Measurements from ENCODE around the gene IREB2. TPM values are rescaled to one million over a fixed set of nuclear protein-coding genes. Genes with fewer than 3 reads are reported as not detected.

Gene IREB2
- total RNA-seq, 1 donor from 2014 or later: 69.2 TPM

- Mint-ChIP-seq H3K27ac (ENCODE audit: unreplicated experiment) (no peak overlapping the region), H3K27me3 (ENCODE audit: low read depth, unreplicated experiment) (peaks cover 18% of the 10 kb centered on the region)
- no peak for FAIRE-seq
These were observed 41.7 kb upstream of the IREB2 start for GRCh38 chr15:78396186-78396814.

DNA sequence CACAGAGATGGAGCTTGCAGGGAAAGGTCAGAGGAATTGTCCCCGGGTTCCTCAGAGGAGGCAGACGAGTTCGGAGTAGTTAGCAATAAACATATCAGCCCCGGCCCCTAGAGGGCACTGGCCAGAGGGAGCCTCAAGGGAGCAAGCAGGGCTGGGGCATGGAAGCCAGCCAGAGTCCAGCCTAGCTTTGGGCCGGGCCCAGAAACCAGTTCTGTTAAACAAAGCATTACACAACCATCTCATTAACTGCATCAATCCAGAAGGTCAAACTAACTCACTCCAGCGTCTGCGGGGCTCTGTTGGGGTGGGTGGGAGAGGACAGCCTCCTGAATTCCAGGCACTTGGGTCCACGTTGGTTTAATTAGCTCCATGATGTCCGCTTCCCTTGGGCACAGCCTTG, 41.0 kb upstream of the IREB2 start:
- Histone ChIP-seq H3K79me2 (ENCODE audit: insufficient read depth, low read length) (no peaks in the 10 kb centered on the region), H3K9me3 (ENCODE audit: insufficient read depth, low read depth, low read length) (no peaks in the 10 kb centered on the region), H3K4me2 (ENCODE audit: low read length) (no peak overlapping the region), H3K4me3 (ENCODE audit: insufficient read depth, low read depth, low read length) (no peak overlapping the region), H3K27ac (ENCODE audit: low read depth, low read length) (no peak overlapping the region), H3K4me1 (ENCODE audit: insufficient read depth, low read length) (no peaks in the 10 kb centered on the region), H4K20me1 (ENCODE audit: insufficient read depth, low read length) (no peaks in the 10 kb centered on the region), H3K27me3 (ENCODE audit: insufficient read depth, low read length) (peaks cover 12% of the 10 kb centered on the region), H3K36me3 (ENCODE audit: insufficient read depth, low read length) (no peaks in the 10 kb centered on the region), H2AFZ (ENCODE audit: low read depth, low read length) (no peak overlapping the region), H3K9ac (ENCODE audit: low read length) (no peak overlapping the region)
- Mint-ChIP-seq H3K36me3 (ENCODE audit: low read depth, unreplicated experiment) (no peaks in the 10 kb centered on the region), H3K9me3 (ENCODE audit: unreplicated experiment) (no peaks in the 10 kb centered on the region), H3K4me1 (ENCODE audit: low read depth, unreplicated experiment) (no peaks in the 10 kb centered on the region), H3K4me3 (ENCODE audit: unreplicated experiment) (no peak overlapping the region), H3K27me3 (ENCODE audit: low read depth, unreplicated experiment) (peaks cover 17% of the 10 kb centered on the region), H3K27ac (ENCODE audit: unreplicated experiment) (no peak overlapping the region)
- TF ChIP-seq EZH2 (IDR thresholded peaks at IDR 0.05; ENCODE audit: insufficient read depth, low read length) (no peak), CTCF (IDR thresholded peaks at IDR 0.05; ENCODE audit: insufficient read depth, low read depth, low read length) (no peak)
- DNase-seq (ENCODE audit: low read depth): no peak
- FAIRE-seq: no peak

More at GRCh38 chr15:78396186-78396814, 41.7 kb upstream of the IREB2 start:
- no peaks in the 10 kb centered on the region for H4K20me1 ChIP-seq (ENCODE audit: insufficient read depth, low read length)
- Mint-ChIP-seq H3K36me3 (ENCODE audit: low read depth, unreplicated experiment) (no peaks in the 10 kb centered on the region), H3K4me3 (ENCODE audit: unreplicated experiment) (no peak overlapping the region), H3K9me3 (ENCODE audit: unreplicated experiment) (peaks cover under 1% of the 10 kb centered on the region), H3K4me1 (ENCODE audit: low read depth, unreplicated experiment) (no peaks in the 10 kb centered on the region)
- H3K4me3 ChIP-seq (ENCODE audit: insufficient read depth, low read depth, low read length): no peak overlapping the region
- H3K4me2 ChIP-seq (ENCODE audit: low read length): no peak overlapping the region
- H3K79me2 ChIP-seq (ENCODE audit: insufficient read depth, low read length): no peaks in the 10 kb centered on the region
- no peak for DNase-seq (ENCODE audit: low read depth)
- TF ChIP-seq CTCF (IDR thresholded peaks at IDR 0.05; ENCODE audit: insufficient read depth, low read depth, low read length) (no peak), EZH2 (IDR thresholded peaks at IDR 0.05; ENCODE audit: insufficient read depth, low read length) (no peak)
- H2AFZ ChIP-seq (ENCODE audit: low read depth, low read length): no peak overlapping the region
- no peak overlapping the region for H3K9ac ChIP-seq (ENCODE audit: low read length)
- H3K36me3 ChIP-seq (ENCODE audit: insufficient read depth, low read length): no peaks in the 10 kb centered on the region
- no peaks in the 10 kb centered on the region for H3K9me3 ChIP-seq (ENCODE audit: insufficient read depth, low read depth, low read length)
- peaks cover 8% of the 10 kb centered on the region for H3K27me3 ChIP-seq (ENCODE audit: insufficient read depth, low read length)
- no peaks in the 10 kb centered on the region for H3K4me1 ChIP-seq (ENCODE audit: insufficient read depth, low read length)
- no peak overlapping the region for H3K27ac ChIP-seq (ENCODE audit: low read depth, low read length)

GRCh38 chr15:78397382-78397781, 40.6 kb upstream of the IREB2 start:
- H3K4me3 ChIP-seq (ENCODE audit: insufficient read depth, low read depth, low read length): no peak overlapping the region
- no peaks in the 10 kb centered on the region for H3K9me3 Mint-ChIP-seq (ENCODE audit: unreplicated experiment)
- H3K27me3 Mint-ChIP-seq (ENCODE audit: low read depth, unreplicated experiment): peaks cover 17% of the 10 kb centered on the region
- DNase-seq (ENCODE audit: low read depth) (no peak), FAIRE-seq (no peak)
- no peak overlapping the region for H2AFZ ChIP-seq (ENCODE audit: low read depth, low read length)
- no peaks in the 10 kb centered on the region for H3K9me3 ChIP-seq (ENCODE audit: insufficient read depth, low read depth, low read length)
- no peak overlapping the region for H3K27ac ChIP-seq (ENCODE audit: low read depth, low read length)
- TF ChIP-seq CTCF (IDR thresholded peaks at IDR 0.05; ENCODE audit: insufficient read depth, low read depth, low read length): no peak
- no peak for TF ChIP-seq EZH2 (IDR thresholded peaks at IDR 0.05; ENCODE audit: insufficient read depth, low read length)
- no peaks in the 10 kb centered on the region for H3K36me3 ChIP-seq (ENCODE audit: insufficient read depth, low read length)
- no peaks in the 10 kb centered on the region for H3K36me3 Mint-ChIP-seq (ENCODE audit: low read depth, unreplicated experiment)
- peaks cover 16% of the 10 kb centered on the region for H3K27me3 ChIP-seq (ENCODE audit: insufficient read depth, low read length)
- no peaks in the 10 kb centered on the region for H3K4me1 Mint-ChIP-seq (ENCODE audit: low read depth, unreplicated experiment)
- no peaks in the 10 kb centered on the region for H3K4me1 ChIP-seq (ENCODE audit: insufficient read depth, low read length)
- H3K79me2 ChIP-seq (ENCODE audit: insufficient read depth, low read length): no peaks in the 10 kb centered on the region
- H3K4me3 Mint-ChIP-seq (ENCODE audit: unreplicated experiment): no peak overlapping the region
- no peaks in the 10 kb centered on the region for H4K20me1 ChIP-seq (ENCODE audit: insufficient read depth, low read length)
- H3K9ac ChIP-seq (ENCODE audit: low read length): no peak overlapping the region
- H3K27ac Mint-ChIP-seq (ENCODE audit: unreplicated experiment): no peak overlapping the region
- H3K4me2 ChIP-seq (ENCODE audit: low read length): no peak overlapping the region

Measured in astrocyte (in vitro differentiated cells and primary cell).